GM19239 (cell line): ENCODE data around the gene RYR1.

ENCODE experiments used
- DNase-seq: peaks from one replicate; pipeline ENCODE4 v3.0.0; 2011; ENCODE audit warnings: low spot score; ENCODE audit not compliant: insufficient read length
- FAIRE-seq: peaks from 2 replicates; lab custom pipeline; 2011; peaks lifted over from hg19 to GRCh38; lab: Jason Lieb, UNC

The RYR1 gene

DNA sequence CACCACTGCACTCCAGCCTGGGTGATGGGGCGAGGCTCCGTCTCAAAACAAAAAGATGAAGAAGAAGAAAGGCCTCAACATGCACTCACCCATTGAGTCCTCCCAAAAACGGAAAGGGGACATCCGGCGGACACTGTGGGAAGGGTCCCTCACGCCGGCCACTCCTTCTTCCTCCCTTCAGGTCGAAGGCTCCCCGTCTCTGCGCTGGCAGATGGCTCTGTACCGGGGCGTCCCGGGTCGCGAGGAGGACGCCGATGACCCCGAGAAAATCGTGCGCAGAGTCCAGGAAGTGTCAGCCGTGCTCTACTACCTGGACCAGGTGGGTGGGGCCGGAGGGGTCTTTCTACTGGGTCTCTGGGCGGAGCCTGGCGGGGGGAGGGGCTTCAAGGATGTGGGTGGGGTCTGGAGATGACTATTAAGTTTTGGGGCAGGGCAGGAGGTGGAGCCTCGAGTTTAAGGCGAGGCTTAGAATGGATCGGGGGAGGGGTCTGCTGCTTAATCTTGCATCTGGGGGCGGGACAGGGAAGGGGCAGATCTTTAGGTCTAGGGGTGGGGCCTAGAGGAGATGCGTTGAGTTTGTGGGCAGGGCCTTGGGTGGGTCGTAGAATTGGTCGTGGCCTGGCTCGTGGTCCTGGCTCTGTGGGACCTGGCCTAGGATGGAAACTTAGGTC is 94.1 kb downstream of the RYR1 start:
- no peak for FAIRE-seq
- DNase-seq, result no peak

- DNase-seq, result no peak
- FAIRE-seq, result no peak
Measured at GRCh38 chr19:38528213-38528755, 94.8 kb downstream of the RYR1 start.

DNA sequence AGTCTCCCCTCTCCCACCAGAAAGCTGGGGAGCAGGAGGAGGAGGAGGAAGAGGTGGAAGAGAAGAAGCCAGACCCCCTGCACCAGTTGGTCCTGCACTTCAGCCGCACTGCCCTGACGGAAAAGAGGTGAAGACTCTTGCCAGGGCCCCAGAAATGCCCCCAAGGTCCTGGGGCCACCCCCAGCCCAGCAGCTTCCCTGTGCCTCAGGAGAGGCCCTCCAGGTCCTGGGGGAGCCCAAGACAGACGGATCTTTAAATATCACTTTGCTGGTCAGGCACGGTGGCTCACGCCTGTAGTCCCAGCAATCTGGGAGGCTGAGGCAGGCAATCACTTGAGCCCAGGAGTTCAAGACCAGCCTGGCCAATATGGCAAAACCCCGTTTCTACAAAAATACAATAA is 95.4 kb downstream of the RYR1 start:
- no peak for FAIRE-seq

DNA sequence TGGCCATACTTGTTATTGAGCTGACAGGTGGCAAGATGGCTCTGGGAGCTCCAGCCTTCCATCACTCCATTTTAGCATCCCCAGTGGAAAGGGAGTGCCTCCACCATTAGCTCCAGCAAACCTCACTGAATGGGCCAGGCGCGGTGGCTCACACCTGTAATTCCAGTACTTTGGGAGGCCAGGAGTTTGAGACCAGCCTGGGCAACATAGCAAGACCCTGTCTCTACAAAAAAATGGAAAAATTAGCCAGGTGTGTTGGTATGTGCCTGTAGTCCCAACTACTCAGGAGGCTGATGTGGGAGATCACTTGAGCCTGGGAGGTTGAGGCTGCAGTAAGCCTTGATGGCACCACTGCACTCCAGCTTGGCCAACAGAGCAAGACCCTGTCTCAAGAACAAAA is 98.0 kb downstream of the RYR1 start:
- FAIRE-seq, result no peak
- DNase-seq, result no peak

More for the DNA sequence above, 95.4 kb downstream of the RYR1 start:
- no peak for DNase-seq

GRCh38 chr19:38532939-38533338 is 99.4 kb downstream of the RYR1 start:
- no peak for FAIRE-seq
- no peak for DNase-seq

DNA sequence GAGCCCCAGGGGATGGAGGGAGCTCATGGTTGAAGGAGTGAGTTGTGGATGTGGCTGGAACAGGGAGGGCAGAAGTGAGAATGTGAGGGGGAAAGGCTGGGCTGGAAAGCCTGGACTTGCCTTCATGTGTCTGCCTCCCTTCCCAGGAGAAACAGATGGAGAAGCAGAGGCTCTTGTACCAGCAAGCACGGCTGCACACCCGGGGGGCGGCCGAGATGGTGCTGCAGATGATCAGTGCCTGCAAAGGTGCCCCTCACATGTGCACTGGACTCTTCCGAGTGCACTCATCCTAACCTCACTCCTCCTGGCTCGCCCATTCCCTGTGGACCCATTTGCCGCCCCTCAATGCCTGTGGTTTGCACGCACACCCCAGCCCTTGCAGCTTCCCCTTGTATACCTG is 101.1 kb downstream of the RYR1 start:
- FAIRE-seq (no peak), DNase-seq (no peak)

DNA sequence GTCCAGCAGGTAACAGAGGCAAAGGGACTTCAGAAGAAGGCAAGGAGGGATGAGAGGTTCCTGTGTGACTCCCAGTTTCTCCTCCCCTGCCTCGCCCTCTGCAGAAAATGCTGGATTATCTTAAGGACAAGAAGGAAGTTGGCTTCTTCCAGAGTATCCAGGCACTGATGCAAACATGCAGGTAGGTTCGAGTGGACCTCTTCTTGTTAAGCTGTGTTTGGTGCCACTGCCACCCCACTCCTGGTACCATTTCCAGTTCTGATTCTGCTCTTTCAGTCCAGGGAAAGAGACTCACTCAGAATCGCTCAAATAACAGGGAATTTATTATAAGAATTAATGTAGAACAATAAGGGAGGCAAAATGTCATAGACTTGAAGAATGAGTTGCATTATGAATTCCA is 101.7 kb downstream of the RYR1 start:
- no peak for DNase-seq
- no peak for FAIRE-seq

DNA sequence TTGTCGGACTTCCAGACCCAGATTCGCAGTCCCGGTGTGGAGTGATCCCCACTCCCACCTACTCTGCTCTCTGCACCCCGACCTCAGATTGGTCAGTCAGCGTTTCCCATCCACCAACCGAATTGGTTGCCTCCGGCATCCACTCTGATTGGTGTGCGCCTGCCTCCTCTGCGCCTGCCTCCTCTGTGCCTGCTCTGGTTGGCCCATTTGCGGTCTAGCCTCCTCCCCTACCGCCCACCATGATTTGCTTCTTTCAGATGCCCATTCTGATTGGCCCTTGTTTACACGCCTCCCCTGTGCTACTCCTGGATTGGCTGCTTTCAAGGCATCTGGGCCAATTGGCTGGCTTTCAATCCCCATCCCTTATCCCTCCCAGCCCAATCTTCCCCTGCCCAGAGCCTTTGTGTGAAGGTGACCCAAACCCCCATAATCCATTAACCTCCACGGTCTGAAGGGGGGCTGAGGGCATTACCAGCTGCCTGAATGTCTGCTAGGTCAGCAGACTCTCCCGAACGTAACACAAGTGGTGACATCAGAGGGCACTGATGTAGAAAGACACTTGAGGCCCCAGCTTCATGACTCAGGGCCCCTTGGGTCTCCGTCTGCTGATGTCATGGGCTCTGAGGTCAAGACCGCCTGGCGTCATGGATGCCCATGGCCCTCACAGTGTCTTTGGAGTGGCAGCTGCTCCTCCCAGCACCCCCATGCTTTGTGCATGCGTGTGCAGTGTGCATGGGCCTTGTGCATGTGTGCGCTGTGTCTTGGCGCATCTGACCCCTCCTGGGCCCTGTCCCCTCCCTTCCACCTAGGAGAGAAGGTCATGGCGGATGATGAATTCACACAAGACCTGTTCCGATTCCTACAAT is 103.8 kb downstream of the RYR1 start:
- FAIRE-seq, result no peak
- no peak for DNase-seq

DNA sequence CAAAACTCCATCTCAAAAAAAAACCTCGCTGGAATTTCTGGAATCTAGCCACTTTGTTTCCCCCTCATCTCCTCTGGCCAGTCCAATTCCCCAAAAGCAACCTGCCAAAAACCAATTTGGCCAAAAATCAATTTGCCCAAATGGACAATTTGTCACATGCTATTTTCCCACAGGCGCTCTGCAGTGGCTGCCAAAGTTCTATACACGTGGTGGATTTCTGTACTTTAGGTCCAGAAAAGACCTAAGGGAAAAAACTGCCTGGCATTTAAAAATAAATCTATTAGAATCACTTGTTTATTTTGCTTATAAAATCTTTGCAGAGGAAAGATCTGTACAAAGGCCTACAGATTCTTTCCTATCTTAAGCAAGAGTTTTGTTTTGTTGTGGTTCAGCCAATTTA is 104.9 kb downstream of the RYR1 start:
- DNase-seq (no peak), FAIRE-seq (no peak)

- FAIRE-seq (peak; percentile 85), DNase-seq (no peak)
Measured at GRCh38 chr19:38538793-38539528, 105.5 kb downstream of the RYR1 start.

GRCh38 chr19:38539751-38540150 is 106.3 kb downstream of the RYR1 start:
- DNase-seq, result no peak
- no peak for FAIRE-seq

DNA sequence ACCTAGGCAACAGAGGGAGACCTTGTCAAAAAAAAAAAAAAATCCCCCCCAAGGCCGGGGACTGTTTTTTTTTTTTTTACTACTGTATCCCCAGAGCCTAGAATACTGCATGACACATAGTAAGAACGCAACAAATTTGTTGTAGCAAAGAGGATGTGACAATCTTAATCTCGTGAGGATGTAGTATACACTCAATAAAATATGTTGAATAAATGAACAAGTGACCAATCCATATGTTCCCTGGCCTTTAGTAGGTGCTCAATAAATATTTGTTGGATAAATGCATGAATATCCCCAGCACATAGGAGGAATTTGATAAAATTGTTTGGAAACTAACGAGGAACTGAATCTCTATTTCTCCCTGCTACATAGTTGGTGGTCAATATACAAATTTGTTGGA is 108.5 kb downstream of the RYR1 start:
- DNase-seq (no peak), FAIRE-seq (no peak)

- DNase-seq (no peak), FAIRE-seq (no peak)
Measured at GRCh38 chr19:38543286-38543806, 109.9 kb downstream of the RYR1 start.

DNA sequence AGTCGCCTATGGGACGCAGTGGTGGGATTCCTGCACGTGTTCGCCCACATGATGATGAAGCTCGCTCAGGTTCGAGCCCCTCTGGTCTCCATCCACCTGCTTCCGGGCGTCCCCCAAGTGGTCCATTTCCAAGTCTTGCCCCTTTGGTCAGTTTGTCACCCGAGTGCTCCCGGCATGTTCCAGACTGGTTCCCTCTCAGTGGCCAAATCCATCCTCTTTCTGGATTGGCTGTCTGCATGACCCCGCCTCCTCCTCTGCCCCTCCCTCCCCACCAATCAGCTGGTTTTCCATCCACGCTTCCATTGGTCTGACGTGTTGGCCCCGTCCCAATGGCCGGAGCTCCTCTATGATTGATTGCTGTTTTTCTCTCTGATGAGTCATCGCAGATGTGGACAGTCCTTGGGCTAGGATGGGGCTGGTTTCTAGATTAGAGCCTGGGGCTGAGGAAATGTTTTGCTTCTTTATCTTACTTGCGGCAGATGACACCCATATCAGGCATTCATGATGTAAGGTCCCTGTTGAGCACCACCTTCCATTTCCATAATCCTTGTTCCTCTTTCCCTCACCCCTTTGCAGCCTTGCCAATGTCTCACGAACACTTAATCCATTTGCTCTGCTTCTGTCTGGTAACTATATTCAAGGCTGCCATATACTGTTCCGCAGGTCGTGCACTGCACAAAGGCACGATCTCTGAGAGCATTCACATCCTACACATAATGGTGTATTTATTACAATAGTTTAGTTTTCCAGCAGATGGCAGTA is 110.5 kb downstream of the RYR1 start:
- no peak for DNase-seq

DNA sequence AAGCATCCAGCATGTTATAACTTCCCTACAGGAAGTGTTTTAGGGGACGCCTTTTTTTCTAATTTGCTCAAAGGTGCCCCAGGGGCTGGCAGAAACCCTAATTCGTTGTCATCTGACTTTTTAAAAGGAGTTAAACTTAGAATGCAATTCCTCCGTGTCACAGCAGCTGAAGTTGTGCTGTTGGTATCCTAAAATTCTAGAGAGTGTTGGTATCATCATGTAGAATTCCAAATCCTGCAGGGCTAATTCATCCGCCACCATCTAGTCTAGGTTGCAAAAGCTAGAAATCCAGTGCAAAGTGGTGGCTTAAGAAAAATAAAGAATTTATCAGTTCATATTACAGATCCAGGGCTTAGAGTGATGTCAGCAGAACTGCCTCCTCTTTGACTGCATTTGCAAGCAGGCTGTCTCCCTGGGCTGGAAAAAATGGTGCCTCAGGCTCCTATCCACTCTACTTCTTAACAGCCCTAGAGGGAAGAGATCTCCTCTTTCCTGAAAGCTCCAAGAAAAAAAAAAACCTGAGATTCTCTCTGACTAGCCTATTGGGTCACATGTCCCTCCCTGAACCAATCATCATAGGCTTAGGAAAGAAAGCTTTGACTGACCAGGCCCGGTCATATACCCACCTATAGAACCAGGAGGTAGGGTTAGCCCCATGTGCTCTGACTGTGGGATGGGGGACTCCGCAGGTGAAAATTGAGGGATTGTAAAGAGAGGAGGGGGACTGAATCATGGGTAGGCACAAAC is 111.3 kb downstream of the RYR1 start:
- DNase-seq, result peak; percentile 57
- FAIRE-seq, result peak; percentile 63

More for the DNA sequence above, 110.5 kb downstream of the RYR1 start:
- peak; percentile 96 for FAIRE-seq

DNA sequence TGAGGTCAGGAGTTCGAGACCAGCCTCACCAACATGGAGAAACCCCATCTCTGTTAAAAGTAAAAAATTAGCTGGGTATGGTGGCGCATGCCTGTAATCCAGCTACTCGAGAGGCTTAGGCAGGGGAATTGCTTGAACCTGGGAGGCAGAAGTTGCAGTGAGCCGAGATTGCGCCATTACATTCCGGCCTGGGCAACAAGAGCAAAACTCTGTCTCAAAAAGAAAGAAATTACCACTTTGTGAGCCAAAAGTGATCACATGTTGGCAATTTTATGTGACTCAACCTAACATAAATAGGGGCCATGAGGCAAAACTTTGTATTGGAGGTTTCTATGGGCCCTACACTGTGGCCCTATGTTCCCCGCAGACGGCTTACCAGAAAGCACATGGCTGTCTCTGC is 112.1 kb downstream of the RYR1 start:
- DNase-seq, result no peak
- FAIRE-seq, result no peak

- no peak for FAIRE-seq
Measured at GRCh38 chr19:38547421-38547820, 113.9 kb downstream of the RYR1 start.

GRCh38 chr19:38549061-38549460 is 115.6 kb downstream of the RYR1 start:
- DNase-seq, result no peak
- FAIRE-seq, result no peak

More at GRCh38 chr19:38547421-38547820, 113.9 kb downstream of the RYR1 start:
- DNase-seq, result no peak

DNA sequence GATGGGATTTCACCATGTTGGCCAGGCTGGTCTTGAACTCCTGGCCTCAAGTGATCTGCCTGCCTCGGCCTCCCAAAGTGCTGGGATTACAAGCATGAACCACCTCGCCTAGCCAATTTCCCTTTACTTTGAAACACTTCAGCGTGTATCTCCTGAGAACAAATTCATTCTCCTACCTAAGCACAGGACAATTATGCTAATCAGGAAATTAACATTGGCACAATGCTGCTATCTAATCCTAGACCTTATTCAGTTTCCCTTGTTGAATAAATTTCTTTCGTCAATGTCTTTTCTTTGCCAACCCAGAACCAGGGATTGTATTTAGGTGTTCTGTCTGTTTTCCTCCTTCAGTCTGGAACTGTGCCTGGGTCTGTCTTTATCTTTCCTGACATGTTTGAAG is 116.5 kb downstream of the RYR1 start:
- no peak for FAIRE-seq
- no peak for DNase-seq
